Measurements from ENCODE around the gene BBOX1.
"Not testable (repeated sequence)": the region's sequence is repeated elsewhere in the genome, so short reads cannot be mapped to it uniquely, and the experiment has no call there.

BBOX1 gene

GRCh38 chr11:27085605-27086004 lies 45.0 kb downstream of the BBOX1 start:
- no peak for DNase-seq

- DNase-seq = no peak
These were observed 46.8 kb downstream of the BBOX1 start for GRCh38 chr11:27087432-27087831.

GRCh38 chr11:27088353-27088752 lies 47.7 kb downstream of the BBOX1 start:
- no peak for DNase-seq

- no peak for DNase-seq
These were observed 49.1 kb downstream of the BBOX1 start for GRCh38 chr11:27089746-27090145.

GRCh38 chr11:27090357-27090948 lies 49.8 kb downstream of the BBOX1 start:
- DNase-seq = not testable (repeated sequence)

- DNase-seq = no peak
These were observed 53.5 kb downstream of the BBOX1 start for GRCh38 chr11:27094120-27094519.

DNA sequence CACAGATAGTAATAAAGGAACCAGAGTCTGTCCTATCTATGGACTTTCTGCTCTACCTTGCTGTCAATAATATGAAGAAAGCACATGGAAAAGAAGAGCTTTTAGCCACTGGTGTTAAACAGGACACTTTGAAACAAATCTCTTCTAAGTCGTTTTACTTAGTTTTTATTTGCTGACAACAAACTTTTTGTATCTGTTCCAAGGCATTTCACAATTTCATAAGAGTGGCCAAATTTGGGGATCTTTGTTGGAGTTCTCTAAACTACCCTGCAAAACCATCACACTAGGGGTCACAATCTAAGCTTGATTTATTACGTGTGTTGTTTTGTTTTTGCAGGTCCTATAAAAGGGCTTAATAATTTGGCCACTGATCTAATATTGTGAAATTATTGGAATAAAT lies 54.4 kb downstream of the BBOX1 start:
- DNase-seq = no peak

DNA sequence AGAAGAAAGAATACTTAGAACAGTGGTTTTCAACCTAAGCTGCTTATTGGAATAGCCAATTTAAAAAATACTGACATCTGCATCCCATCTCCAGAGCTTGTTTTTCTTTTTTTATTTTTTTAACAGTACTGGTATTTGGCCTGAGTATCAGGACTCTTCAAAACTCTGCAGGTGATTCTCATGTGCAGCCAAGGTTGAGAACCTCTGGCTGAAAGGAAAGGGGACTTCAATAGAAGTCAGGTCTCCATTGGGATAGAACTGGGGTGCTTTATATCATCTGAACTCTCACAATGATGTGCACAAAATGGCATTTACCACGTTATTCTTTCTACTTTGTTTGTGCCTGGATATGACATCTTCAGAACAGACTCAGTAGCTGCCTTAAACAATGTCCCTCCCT lies 55.3 kb downstream of the BBOX1 start:
- no peak for DNase-seq

GRCh38 chr11:27097551-27097950 lies 56.9 kb downstream of the BBOX1 start:
- no peak for DNase-seq

DNA sequence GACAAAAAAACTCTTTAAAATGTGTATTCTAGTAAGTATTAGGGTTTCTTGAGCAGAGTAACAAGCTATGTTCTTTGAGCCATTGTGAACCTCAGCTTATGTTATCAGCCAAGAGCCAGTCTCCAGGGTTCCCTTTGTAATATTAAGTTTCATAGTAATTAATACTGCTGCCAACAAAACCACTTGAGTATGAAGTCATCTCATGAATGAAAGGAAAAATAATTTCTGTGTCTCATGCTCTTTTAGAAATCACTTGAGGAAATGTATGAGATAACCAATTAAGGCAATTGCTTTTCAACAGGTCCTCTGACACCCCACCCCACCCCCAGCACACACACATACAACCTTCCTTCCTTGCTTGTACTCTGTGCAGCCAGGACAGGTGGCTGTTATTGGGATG lies 59.9 kb downstream of the BBOX1 start:
- no peak for DNase-seq

- DNase-seq = no peak
These were observed 66.9 kb downstream of the BBOX1 start for GRCh38 chr11:27107548-27107947.

- no peak for DNase-seq
These were observed 68.2 kb downstream of the BBOX1 start for GRCh38 chr11:27108809-27109208.

GRCh38 chr11:27111896-27112295 lies 71.3 kb downstream of the BBOX1 start:
- DNase-seq = no peak

DNA sequence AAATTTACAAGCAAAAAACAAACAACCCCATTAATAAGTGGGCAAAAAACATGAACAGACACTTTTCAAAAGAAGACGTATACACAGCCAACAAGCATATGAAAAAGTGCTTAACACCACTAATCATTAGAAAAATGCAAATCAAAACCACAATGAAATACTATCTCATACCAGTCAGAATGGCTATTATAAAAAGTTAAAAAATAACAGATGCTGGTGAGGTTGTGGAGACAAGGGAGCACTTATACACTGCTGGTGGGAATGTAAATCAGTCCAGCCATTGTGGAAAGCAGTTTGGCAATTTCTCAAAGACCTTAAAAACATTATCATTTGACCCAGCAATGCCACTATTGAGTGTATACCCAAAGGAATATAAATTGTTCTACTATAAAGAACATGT lies 72.3 kb downstream of the BBOX1 start:
- DNase-seq = no peak

DNA sequence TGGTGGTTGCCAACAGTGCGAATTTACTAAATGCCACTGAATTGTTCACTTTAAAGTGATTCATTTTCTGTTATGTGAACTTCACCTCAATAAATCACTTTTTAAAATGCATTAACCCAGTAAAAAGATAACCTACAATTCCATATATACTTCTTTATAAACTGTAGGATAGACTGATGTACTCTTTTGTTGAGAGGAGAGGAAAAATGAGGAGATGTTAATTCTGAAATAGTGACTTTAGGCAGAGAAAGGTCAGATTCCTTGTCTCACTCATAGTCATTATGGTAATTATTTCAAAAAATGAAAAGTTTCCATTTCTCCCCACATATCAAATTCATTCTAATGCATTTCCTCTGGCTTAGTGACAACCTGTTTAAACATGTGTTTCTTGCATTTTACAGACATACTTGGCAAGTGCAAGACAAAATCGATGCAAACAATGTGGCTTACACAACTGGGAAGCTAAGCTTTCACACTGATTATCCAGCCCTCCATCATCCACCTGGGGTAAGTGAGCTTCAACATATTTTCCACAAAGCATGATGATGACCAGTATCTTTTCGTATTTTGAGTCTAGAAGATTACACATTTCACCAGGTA lies 74.5 kb downstream of the BBOX1 start:
- no peak for DNase-seq

- no peak for DNase-seq
These were observed 76.1 kb downstream of the BBOX1 start for GRCh38 chr11:27116684-27117083.

DNA sequence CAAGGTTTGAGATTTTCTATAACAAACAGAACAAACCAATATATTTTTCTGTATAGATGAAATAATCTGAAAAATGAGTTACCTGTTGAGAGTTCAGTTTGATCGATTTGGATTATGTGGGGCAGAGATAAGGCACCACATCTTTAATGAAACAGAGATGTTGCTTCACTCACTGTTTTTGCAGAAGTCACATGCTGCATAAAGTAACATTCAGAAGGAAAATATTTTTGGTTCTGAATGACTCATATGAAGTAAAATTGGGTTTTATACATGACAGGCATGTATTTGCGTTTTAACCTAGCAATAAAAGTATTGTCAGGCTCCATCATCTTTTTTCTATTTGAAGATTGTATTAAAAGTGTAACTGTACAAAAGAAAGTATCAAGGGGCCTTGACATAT lies 77.8 kb downstream of the BBOX1 start:
- no peak for DNase-seq

DNA sequence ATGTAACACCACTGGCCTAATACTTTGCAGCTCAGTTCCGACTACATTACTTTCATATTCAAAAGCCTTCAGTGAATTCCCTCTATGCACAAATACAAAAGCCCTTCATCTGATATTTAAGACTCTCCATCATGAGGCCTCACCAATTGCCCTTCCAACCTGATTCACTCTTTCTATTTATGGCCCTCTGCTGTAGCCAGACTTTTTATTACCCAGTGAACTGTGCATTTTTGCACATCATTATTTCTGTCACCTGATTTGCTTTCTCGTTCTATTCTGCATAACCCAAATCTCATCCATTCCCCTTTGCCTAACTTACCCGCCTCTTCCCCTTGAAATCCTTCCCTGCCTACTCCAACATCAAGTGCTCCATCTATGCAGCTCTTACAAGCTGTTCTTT lies 78.3 kb downstream of the BBOX1 start:
- no peak for DNase-seq

DNA sequence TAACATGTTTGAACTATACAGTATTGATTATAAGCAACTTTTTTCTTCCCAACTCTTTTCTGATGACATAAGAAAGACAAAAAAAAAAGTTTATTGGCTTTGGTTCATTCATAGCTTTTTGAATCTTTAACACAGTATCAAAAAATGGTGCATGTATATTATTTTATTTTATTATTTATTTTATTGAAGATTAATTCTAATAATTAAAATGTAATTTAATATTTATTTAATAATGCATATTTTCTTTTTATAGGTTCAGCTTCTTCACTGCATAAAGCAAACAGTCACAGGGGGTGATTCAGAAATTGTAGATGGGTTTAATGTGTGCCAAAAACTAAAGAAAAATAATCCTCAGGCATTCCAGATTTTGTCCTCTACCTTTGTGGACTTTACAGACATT lies 78.8 kb downstream of the BBOX1 start:
- no peak for DNase-seq

- DNase-seq = no peak
These were observed 79.6 kb downstream of the BBOX1 start for GRCh38 chr11:27120211-27120610.

DNA sequence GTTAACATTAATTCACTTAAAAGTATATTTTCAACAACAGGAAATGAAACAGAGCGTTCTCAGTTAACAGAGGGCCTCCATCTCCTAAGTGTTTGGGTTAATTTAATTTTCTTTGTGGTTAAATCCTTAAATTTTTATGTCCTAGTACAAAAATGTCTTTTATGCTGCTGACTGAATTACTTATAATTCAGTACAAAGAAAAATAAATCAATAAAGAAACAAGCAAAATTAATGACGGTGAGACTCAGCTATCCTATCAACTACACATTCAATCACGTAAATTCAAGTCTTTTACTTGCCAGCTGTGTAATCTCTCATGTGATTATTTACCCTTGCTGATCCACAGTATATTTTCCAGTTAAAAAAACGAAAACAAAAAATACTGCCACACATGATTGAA lies 81.4 kb downstream of the BBOX1 start:
- no peak for DNase-seq

DNA sequence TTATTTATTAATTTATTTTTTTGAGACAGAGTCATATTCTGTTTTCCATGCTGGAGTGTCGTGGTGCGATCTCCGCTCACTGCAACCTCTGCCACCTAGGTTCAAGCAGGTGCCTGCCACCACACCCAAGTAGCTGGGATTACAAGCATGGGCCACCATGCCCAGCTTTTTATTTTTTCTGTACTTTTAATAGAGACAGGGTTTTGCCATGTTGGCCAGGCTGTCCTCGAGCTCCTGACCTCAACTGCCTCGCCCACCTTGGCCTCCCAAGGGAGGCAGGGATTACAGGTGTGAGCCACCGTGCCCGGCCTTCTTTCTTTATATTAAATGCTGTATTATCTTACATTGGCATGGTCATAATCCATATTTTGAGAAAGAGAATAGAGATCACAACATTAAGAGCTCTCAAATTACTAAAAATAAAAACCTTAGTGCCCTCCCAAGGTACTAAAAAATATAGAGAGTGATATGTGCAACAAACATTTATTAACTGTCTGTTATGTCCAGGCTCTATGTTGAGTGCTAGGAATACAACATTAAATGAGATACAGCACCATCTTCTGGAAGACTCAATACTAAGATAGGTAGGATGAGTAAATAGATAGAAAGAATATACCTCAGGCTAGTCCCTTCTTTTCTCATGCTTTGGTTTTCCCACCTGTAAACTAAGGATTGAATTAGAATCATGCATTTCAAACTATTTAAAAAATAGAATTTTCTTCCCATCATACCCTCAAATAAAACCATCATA lies 84.1 kb downstream of the BBOX1 start:
- DNase-seq = no peak

- DNase-seq = no peak
These were observed 89.1 kb downstream of the BBOX1 start for GRCh38 chr11:27129686-27130085.

DNA sequence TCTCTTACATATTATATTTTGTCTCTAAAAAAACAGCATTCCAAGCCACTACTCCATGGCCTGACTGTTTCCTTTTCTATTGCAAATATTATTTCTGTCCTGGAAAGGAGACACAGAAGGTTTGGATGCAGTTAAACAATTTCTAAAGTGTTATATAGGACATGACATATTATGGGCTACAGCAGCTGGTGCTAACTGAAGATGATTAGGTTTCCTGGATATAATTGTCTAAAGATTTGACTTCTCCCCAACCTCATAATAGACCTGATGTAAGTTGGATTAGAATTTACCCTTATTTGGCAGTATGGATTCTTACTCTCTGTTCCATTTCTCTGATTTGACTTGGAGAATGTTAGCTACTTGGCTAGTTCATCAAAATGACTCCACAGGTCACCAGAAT lies 90.2 kb downstream of the BBOX1 start:
- no peak for DNase-seq

- DNase-seq = not testable (repeated sequence)
These were observed 95.3 kb downstream of the BBOX1 start for GRCh38 chr11:27135924-27136329.
